ENCODE results near the gene NAV2.

DNA sequence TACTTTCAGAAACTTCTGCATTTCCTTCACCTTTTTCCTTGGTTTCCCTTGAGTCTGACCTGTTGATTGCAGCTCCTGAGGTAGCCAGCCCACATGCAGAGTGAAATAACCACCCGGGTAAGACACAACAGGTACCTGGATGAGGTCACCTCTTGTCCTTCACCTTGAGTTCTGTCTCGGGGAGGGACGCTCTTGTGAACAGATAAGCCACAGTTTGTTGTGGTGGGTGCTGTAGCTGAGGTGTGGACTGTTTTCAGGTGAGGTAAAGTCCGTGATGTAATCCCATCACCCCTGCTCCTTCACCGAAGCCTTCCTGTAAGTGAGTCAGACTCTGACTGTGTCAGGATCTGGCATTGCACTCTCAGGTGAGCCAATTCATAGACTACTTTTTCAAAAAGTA, 183.1 kb downstream of the NAV2 start:
- no peak for TF ChIP-seq POLR2AphosphoS5 (IDR thresholded peaks at IDR 0.05)
- TF ChIP-seq, protein P1, sequence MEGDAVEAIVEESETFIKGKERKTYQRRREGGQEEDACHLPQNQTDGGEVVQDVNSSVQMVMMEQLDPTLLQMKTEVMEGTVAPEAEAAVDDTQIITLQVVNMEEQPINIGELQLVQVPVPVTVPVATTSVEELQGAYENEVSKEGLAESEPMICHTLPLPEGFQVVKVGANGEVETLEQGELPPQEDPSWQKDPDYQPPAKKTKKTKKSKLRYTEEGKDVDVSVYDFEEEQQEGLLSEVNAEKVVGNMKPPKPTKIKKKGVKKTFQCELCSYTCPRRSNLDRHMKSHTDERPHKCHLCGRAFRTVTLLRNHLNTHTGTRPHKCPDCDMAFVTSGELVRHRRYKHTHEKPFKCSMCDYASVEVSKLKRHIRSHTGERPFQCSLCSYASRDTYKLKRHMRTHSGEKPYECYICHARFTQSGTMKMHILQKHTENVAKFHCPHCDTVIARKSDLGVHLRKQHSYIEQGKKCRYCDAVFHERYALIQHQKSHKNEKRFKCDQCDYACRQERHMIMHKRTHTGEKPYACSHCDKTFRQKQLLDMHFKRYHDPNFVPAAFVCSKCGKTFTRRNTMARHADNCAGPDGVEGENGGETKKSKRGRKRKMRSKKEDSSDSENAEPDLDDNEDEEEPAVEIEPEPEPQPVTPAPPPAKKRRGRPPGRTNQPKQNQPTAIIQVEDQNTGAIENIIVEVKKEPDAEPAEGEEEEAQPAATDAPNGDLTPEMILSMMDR (IDR thresholded peaks at IDR 0.05 in 8 of 11, conservative IDR thresholded peaks at IDR 0.05 in 3 of 11) = no peak
